HFF-Myc (cell line): ENCODE measurements around the gene INPP5E.

Source experiments
- DNase-seq: peaks from one replicate; pipeline ENCODE4 v3.0.0-alpha.2; 2011; ENCODE audit warnings: low read depth; ENCODE audit errors: extremely low read depth
- H3K4me3 ChIP-seq: replicated peaks from 2 replicates; pipeline ENCODE4 v1.5.1; 2011; ENCODE audit warnings: low read depth, mild to moderate bottlenecking, control low read depth, low read length
- TF ChIP-seq, protein P1 (sequence below): IDR thresholded peaks from 2 replicates; pipeline ENCODE4 v1.5.1; 2012; ENCODE audit warnings: mild to moderate bottlenecking, low read depth, low read length, control low read depth; ENCODE audit errors: missing control alignments

INPP5E gene

DNA sequence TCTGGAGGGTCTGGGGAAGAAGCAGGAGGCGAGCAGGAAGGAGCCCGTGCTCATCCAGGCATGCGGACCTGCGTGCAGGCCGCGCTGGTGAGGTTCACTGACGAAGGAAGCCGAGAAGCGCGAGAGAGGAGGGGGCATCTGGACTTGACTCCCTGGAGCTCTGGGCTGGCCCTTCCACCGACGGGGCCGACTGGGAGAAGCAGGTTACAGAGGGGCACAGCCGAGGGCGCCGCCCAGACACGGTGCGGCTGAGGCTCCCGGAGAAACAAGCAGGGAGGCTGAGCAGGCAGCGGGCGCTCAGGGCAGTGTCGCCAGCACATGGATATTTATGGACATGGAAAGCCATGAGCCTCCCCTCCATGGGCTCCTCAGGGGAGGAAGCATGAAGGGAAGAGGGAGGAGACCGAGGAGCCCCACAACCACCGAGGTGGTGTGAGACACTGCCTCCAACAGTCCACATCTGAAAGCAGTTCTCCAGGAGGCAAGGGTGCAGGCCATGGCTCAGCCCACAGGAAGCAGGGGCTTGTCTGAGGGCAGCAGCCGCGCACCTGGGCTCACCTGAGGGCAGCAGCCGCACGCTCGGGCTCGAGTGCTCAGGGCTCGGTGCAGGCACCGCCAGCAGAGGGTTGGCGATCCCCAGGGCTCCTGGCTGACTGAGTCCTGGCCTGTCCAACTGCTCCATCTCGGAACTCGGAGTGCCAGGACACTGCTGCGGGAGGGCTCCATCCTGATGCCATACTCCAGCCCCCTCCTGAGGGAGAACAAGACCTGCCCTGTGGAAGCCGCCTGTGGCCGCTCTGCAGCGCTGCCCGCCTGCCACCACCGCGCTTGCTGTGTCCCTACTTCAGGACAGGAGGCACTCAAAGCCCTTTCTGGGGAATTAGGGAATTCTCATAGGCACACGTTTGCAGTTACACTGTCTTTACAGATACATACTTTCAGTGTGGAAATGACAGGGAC, 15.7 kb upstream of the INPP5E start:
- no peak for DNase-seq
- TF ChIP-seq, protein P1, sequence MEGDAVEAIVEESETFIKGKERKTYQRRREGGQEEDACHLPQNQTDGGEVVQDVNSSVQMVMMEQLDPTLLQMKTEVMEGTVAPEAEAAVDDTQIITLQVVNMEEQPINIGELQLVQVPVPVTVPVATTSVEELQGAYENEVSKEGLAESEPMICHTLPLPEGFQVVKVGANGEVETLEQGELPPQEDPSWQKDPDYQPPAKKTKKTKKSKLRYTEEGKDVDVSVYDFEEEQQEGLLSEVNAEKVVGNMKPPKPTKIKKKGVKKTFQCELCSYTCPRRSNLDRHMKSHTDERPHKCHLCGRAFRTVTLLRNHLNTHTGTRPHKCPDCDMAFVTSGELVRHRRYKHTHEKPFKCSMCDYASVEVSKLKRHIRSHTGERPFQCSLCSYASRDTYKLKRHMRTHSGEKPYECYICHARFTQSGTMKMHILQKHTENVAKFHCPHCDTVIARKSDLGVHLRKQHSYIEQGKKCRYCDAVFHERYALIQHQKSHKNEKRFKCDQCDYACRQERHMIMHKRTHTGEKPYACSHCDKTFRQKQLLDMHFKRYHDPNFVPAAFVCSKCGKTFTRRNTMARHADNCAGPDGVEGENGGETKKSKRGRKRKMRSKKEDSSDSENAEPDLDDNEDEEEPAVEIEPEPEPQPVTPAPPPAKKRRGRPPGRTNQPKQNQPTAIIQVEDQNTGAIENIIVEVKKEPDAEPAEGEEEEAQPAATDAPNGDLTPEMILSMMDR: no peak
- H3K4me3 ChIP-seq: no peak overlapping the region

DNA sequence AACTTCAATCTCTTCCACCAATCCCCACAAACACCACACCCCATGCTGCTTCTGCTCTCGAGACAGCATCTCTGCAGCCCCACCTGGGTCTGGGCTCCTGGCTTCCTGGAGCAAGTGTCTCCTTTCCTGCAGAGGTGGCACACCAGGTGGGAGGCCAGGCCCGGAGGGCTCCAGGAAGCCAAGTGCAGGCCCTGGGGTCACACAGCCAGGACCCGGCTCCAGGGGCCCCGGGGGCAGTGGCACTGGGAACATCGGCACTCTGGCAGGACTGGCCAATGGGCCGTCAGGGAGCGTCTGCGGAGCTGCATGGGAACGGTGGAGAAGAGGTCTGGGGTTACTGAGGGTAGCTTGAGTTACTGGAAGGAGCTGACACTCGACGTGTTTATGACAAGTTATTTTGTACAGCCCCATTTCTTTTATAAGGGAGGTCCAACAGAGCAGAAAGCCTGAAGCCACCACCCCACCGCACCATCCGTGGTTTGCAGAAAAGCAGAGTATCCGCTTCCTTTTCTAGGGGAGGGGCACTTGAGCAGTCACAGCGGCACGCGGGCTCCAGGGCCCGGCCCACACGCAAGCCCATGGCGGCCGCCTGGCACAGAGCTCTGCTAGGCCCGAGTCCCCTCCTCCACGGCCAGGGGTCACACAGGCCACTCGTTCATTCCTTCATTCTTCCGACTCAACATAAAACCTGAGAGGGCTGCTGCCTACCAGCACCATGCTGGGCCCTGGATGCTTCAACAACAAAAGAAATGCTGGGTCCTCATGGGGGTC, 14.6 kb upstream of the INPP5E start:
- no peak for DNase-seq
- no peak overlapping the region for H3K4me3 ChIP-seq
- TF ChIP-seq, protein P1: no peak

GRCh38 chr9:136453326-136453725, 13.7 kb upstream of the INPP5E start:
- TF ChIP-seq, protein P1: no peak
- no peak for DNase-seq
- no peak overlapping the region for H3K4me3 ChIP-seq

DNA sequence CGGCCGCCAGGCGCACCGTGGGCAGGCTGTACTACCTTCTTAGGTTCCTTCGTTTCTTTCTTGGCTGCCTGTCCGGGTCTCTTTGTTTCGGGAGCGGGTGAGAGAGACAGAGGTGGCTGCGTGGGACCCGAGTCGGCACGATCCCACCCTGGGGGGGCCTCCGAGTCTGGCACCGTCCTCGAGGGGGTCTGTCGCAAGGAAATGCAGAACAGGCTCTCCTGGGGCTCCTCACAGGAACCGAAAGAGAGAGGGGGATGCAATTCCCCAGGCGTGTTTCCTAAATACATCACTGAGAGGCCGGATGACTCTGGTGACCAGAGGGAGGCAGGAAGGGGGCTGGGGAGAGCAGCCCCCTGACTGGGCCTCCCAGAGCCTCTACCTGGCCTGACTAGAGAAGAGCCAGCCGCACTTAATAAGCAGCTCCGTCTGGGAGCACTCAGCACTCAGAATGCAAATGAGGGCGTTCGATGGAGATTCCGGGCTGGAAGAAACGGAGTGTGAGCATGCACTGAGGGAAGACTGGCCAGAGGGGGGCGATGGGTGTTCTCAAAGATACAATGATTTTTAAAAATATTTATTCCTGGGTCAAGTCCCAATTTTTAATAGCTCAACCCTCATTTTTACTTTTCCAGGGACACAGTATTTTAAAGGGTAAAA, 11.7 kb upstream of the INPP5E start:
- TF ChIP-seq, protein P1: no peak
- no peak overlapping the region for H3K4me3 ChIP-seq
- DNase-seq: no peak

DNA sequence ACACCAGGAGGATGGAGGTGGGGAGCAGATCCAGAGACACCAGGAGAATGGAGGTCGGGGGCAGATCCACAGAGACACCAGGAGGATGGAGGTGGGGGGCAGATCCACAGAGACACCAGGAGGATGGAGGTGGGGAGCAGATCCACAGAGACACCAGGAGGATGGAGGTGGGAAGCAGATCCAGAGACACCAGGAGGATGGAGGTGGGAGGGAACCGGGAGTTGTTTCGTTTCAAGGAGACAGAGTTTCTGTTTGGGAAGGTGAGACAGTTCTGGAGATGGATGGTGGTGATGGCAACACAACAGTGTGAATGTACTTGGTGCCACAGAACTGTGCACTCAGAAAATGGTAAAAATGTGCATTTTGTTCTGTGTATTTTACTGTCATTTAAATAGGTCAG, 9.0 kb upstream of the INPP5E start:
- TF ChIP-seq, protein P1: no peak
- DNase-seq: no peak
- no peak overlapping the region for H3K4me3 ChIP-seq

DNA sequence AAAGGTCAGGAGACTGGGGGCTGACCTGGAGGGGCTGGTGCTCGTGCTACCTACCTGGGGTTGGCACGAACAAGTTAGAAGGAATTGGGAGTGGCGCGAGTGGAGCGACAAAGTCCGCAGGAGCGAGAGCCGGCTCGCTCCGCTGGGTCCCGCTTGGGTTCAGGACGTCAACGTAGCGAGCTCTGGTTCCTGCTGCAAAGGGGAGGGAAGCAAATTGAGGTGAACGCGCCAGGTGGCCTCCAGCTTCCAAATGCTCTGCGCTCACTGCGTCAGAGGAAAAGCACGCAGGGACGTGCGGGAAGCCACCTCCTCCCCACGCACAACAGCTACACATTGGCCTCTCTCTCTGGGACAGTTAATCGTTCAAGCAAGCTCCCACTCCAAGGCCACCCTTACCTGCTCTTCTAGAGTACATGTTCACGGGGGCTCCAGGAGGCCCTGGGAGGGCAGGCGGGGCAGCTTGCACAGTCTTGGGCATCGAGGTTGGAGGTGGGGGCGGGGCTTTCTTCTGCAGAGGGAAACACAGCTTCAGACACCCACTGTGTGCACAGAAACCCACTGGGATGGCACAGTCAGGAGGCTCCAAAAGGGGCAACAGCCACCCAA, 7.6 kb upstream of the INPP5E start:
- TF ChIP-seq, protein P1: no peak
- no peak overlapping the region for H3K4me3 ChIP-seq
- no peak for DNase-seq
